GDM1 (cell line): Measurements from ENCODE around the gene TBL1X.

Experiments used
- DNase-seq: peaks from one replicate; lab custom pipeline; 2025; lab: John Stamatoyannopoulos, UW

The TBL1X gene

GRCh38 chrX:9707306-9708033, 242.6 kb downstream of the TBL1X start:
- no peak for DNase-seq

GRCh38 chrX:9708086-9708485, 243.2 kb downstream of the TBL1X start:
- no peak for DNase-seq

- DNase-seq = peak; percentile 67
Measured at GRCh38 chrX:9708923-9709553, 244.2 kb downstream of the TBL1X start.

- no peak for DNase-seq
Measured at GRCh38 chrX:9710332-9710731, 245.5 kb downstream of the TBL1X start.

- no peak for DNase-seq
Measured at GRCh38 chrX:9717376-9717775, 252.5 kb downstream of the TBL1X start.

- DNase-seq = no peak
Measured at GRCh38 chrX:9724711-9725110, 259.9 kb downstream of the TBL1X start.

- no peak for DNase-seq
Measured at GRCh38 chrX:9728261-9728660, 263.4 kb downstream of the TBL1X start.

- DNase-seq = no peak
Measured at GRCh38 chrX:9729171-9729885, 264.5 kb downstream of the TBL1X start.

GRCh38 chrX:9730078-9730477, 265.2 kb downstream of the TBL1X start:
- DNase-seq = no peak

- no peak for DNase-seq
Measured at GRCh38 chrX:9730752-9731151, 265.9 kb downstream of the TBL1X start.

GRCh38 chrX:9737363-9737762, 272.5 kb downstream of the TBL1X start:
- DNase-seq = no peak

- DNase-seq = no peak
Measured at GRCh38 chrX:9738151-9738550, 273.3 kb downstream of the TBL1X start.

GRCh38 chrX:9739130-9739529, 274.3 kb downstream of the TBL1X start:
- no peak for DNase-seq

- peak; percentile 40 for DNase-seq
Measured at GRCh38 chrX:9745417-9746115, 280.7 kb downstream of the TBL1X start.

GRCh38 chrX:9746148-9746888, 281.5 kb downstream of the TBL1X start:
- DNase-seq = peak; percentile 47

GRCh38 chrX:9747644-9748043, 282.8 kb downstream of the TBL1X start:
- DNase-seq = no peak

- no peak for DNase-seq
Measured at GRCh38 chrX:9749146-9749692, 284.4 kb downstream of the TBL1X start.

GRCh38 chrX:9757366-9757765, 292.5 kb downstream of the TBL1X start:
- DNase-seq = no peak

GRCh38 chrX:9758021-9758638, 293.3 kb downstream of the TBL1X start:
- DNase-seq = no peak

- DNase-seq = no peak
Measured at GRCh38 chrX:9759337-9759736, 294.5 kb downstream of the TBL1X start.
